ENCODE data around the gene ABCC3. TPM values are rescaled to one million over a fixed set of nuclear protein-coding genes. Genes with fewer than 3 reads are reported as not detected.

ABCC3 gene
- total and polyA plus RNA-seq, 2 of the 8 experiments (the other 6 are each of a cell fraction or from before 2014, with no cell fraction given), result 0.35 to 0.37 TPM

- no peak overlapping the region for H3K56ac ChIP-seq (replicated peaks; ENCODE audit: insufficient read length, low read depth, low read length)
- no peak overlapping the region for H3K27ac ChIP-seq (ENCODE audit: low read depth, low read length)
- no peak overlapping the region for H2BK20ac ChIP-seq (ENCODE audit: low read length)
- peaks cover 0 to 5% (median 0%) of the 10 kb centered on the region in 4 experiments; a peak in 1 of 8 replicates for H3K36me3 ChIP-seq (ENCODE audit: control insufficient read depth in 2 of 4, insufficient read depth in 4 of 4, low read length in 3 of 4)
- no peak overlapping the region for H2BK12ac ChIP-seq (ENCODE audit: low read depth, low read length)
- H3K9ac ChIP-seq (replicated peaks in 1 of 4; ENCODE audit: extremely low read depth in 1 of 4, low read depth in 3 of 4, low read length in 3 of 4), result no peak overlapping the region
- H3K4me2 ChIP-seq (ENCODE audit: insufficient read depth in 1 of 2, low read depth in 2 of 2, low read length in 2 of 2), result no peak overlapping the region
- H3K18ac ChIP-seq (ENCODE audit: extremely low read depth, low read length), result no peak overlapping the region
- H2BK120ac ChIP-seq (replicated peaks; ENCODE audit: low read depth, low read length), result no peak overlapping the region
- no peaks in the 10 kb centered on the region for H3K27me3 ChIP-seq (replicated peaks in 1 of 4; ENCODE audit: control insufficient read depth in 3 of 4, extremely low read depth in 1 of 4, insufficient read depth in 3 of 4, low read length in 3 of 4)
- peaks cover 83 to 100% of the 10 kb centered on the region in 2 experiments for H3K79me2 ChIP-seq (ENCODE audit: control insufficient read depth in 1 of 2, insufficient read depth in 2 of 2, low read length in 2 of 2)
- no peak overlapping the region for H4K91ac ChIP-seq (replicated peaks; ENCODE audit: insufficient read length, low read length)
- FAIRE-seq, result no peak
- TF ChIP-seq CBX5 (IDR thresholded peaks at IDR 0.05; ENCODE audit: low read depth, low read length) (no peak), ZNF274 (IDR thresholded peaks at IDR 0.05; ENCODE audit: borderline replicate concordance, extremely low read depth, low read length) (no peak), ATF2 (IDR thresholded peaks at IDR 0.05; ENCODE audit: low read length) (no peak), YY1 (IDR thresholded peaks at IDR 0.05; ENCODE audit: low read depth, low read length) (no peak), E2F6 (IDR thresholded peaks at IDR 0.05) (no peak), CHD2 (IDR thresholded peaks at IDR 0.05; ENCODE audit: low read length) (no peak), CREB1 (IDR thresholded peaks at IDR 0.05) (no peak)
- no peak overlapping the region for H4K8ac ChIP-seq (ENCODE audit: extremely low read depth, insufficient read depth, low read length)
- no peak overlapping the region for H3K4ac ChIP-seq (replicated peaks; ENCODE audit: insufficient read length, low read depth, low read length)
- no peak overlapping the region for H2AFZ ChIP-seq (ENCODE audit: low read length)
- peaks cover 4% of the 10 kb centered on the region; the same call in 1 of the 2 replicates for H3K79me1 ChIP-seq (ENCODE audit: low read depth, low read length)
- H3K23ac ChIP-seq (ENCODE audit: insufficient read length), result no peak overlapping the region
- H2AK5ac ChIP-seq (ENCODE audit: low read depth, low read length), result no peak overlapping the region
- CTCF ChIA-PET (ENCODE audit: partially characterized antibody), result interaction anchor here (0.7 to 1.2 kb wide), 4 partner anchors 101 to 363 kb away, joined by 3 to 4 read pairs (median 4); no protein-coding TSS in a partner anchor
- peaks cover 26 to 31% of the 10 kb centered on the region in 2 experiments for H4K20me1 ChIP-seq (replicated peaks in 1 of 2; ENCODE audit: control insufficient read depth in 1 of 2, insufficient read depth in 2 of 2, low read length in 2 of 2)
- no peak overlapping the region for H4K5ac ChIP-seq (ENCODE audit: insufficient read length, low read depth, low read length)
- POLR2A ChIA-PET (ENCODE audit: partially characterized antibody), result interaction anchor here (0.6 to 4.5 kb wide), 4 partner anchors 9 to 104 kb away, joined by 3 to 22 read pairs (median 3); partner anchors contain the start of gene LUC7L3
- H2BK15ac ChIP-seq (ENCODE audit: low read length), result no peak overlapping the region
- no peaks in the 10 kb centered on the region for H3K9me3 ChIP-seq (ENCODE audit: insufficient read depth in 2 of 2, low read depth in 1 of 2, low read length in 1 of 2)
- no peak overlapping the region for H3K14ac ChIP-seq (ENCODE audit: insufficient read length)
- 91% methylated on average over 2 of the region's 2 CpGs; no CpG with 5 or more reads in 1 of the 2 experiments for WGBS, 2 experiments (ENCODE audit: extremely low coverage in 1 of 2, insufficient coverage in 1 of 2, insufficient read length in 1 of 2, insufficient replicate concordance in 2 of 2, low coverage in 1 of 2, low lambda C conversion rate in 2 of 2, missing lambda C conversion rate in 1 of 2)
- H3K4me1 ChIP-seq (replicated peaks in 1 of 4; ENCODE audit: control insufficient read depth in 3 of 4, insufficient read depth in 4 of 4, low read length in 3 of 4), result peaks cover 0 to 4% (median 2%) of the 10 kb centered on the region in 4 experiments; a peak in 3 of 7 replicates
- H3K23me2 ChIP-seq (ENCODE audit: low read depth, low read length), result no peaks in the 10 kb centered on the region; the same call in 1 of the 2 replicates
- H2BK5ac ChIP-seq (ENCODE audit: low read depth, low read length), result no peak overlapping the region
- H3K4me3 ChIP-seq (ENCODE audit: extremely low read depth in 1 of 4, insufficient read depth in 2 of 4, low read depth in 3 of 4, low read length in 4 of 4), result no peak overlapping the region
- no peak for DNase-seq (ENCODE audit: low read depth in 1 of 2, low spot score in 2 of 2)
These were observed 93.4 kb downstream of the ABCC3 start for GRCh38 chr17:50728112-50728429.

All from H1 (cell line).